ENCODE data around the gene PREX1. TPM values are rescaled to one million over a fixed set of nuclear protein-coding genes. Genes with fewer than 3 reads are reported as not detected.

The PREX1 gene
- total and polyA plus RNA-seq, 2 of the 4 experiments (the other 2 are of a cell fraction), result 0.67 to 0.72 TPM

DNA sequence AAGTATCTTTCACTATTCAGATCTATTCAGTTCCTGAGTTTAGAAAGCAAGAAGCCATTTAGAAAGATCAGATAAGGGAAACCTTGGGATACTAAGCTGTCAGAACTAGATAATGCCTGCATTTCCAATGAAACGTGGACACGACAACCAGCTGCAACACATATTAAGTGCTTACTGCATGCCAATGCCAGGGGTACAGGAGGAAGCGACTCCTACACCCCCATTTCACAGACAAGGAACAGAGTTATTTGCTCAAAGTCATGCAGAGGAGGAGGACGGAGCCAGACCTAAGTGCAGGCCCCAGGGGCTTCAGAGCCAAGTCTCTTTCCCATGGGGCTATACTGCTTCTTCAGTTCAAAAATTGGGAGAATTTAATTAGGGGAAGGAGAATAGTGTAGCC lies 62.4 kb downstream of the PREX1 start:
- TF ChIP-seq, protein P1, sequence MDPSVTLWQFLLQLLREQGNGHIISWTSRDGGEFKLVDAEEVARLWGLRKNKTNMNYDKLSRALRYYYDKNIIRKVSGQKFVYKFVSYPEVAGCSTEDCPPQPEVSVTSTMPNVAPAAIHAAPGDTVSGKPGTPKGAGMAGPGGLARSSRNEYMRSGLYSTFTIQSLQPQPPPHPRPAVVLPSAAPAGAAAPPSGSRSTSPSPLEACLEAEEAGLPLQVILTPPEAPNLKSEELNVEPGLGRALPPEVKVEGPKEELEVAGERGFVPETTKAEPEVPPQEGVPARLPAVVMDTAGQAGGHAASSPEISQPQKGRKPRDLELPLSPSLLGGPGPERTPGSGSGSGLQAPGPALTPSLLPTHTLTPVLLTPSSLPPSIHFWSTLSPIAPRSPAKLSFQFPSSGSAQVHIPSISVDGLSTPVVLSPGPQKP (IDR thresholded peaks at IDR 0.05; ENCODE audit: borderline replicate concordance, low read depth, low read length), result no peak
- TF ChIP-seq CEBPB (IDR thresholded peaks at IDR 0.05; ENCODE audit: low read depth, low read length), result no peak
- TF ChIP-seq CHD1 (IDR thresholded peaks at IDR 0.05; ENCODE audit: low read depth, low read length), result no peak
- TF ChIP-seq MXI1 (IDR thresholded peaks at IDR 0.05; ENCODE audit: borderline replicate concordance, low read depth, low read length), result no peak
- no peak for TF ChIP-seq MAFK (IDR thresholded peaks at IDR 0.05; ENCODE audit: low read depth, low read length)
- TF ChIP-seq RAD21 (IDR thresholded peaks at IDR 0.05; ENCODE audit: low read length), result no peak
- TF ChIP-seq BHLHE40 (IDR thresholded peaks at IDR 0.05; ENCODE audit: low read depth, low read length), result no peak
- TF ChIP-seq RFX5 (IDR thresholded peaks at IDR 0.05; ENCODE audit: low read depth, low read length), result no peak
- TF ChIP-seq POLR2A (IDR thresholded peaks at IDR 0.05; ENCODE audit: low read depth, low read length), result no peak
- no peak for TF ChIP-seq MAZ (IDR thresholded peaks at IDR 0.05; ENCODE audit: borderline replicate concordance, low read depth, low read length)
- TF ChIP-seq, protein P2, sequence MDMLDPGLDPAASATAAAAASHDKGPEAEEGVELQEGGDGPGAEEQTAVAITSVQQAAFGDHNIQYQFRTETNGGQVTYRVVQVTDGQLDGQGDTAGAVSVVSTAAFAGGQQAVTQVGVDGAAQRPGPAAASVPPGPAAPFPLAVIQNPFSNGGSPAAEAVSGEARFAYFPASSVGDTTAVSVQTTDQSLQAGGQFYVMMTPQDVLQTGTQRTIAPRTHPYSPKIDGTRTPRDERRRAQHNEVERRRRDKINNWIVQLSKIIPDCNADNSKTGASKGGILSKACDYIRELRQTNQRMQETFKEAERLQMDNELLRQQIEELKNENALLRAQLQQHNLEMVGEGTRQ (IDR thresholded peaks at IDR 0.05; ENCODE audit: low read depth, low read length), result no peak
- TF ChIP-seq FOS (IDR thresholded peaks at IDR 0.05; ENCODE audit: low read depth, low read length), result no peak
- TF ChIP-seq NFE2L2 (IDR thresholded peaks at IDR 0.05; ENCODE audit: low read depth, low read length), result no peak
- TF ChIP-seq, protein P3, sequence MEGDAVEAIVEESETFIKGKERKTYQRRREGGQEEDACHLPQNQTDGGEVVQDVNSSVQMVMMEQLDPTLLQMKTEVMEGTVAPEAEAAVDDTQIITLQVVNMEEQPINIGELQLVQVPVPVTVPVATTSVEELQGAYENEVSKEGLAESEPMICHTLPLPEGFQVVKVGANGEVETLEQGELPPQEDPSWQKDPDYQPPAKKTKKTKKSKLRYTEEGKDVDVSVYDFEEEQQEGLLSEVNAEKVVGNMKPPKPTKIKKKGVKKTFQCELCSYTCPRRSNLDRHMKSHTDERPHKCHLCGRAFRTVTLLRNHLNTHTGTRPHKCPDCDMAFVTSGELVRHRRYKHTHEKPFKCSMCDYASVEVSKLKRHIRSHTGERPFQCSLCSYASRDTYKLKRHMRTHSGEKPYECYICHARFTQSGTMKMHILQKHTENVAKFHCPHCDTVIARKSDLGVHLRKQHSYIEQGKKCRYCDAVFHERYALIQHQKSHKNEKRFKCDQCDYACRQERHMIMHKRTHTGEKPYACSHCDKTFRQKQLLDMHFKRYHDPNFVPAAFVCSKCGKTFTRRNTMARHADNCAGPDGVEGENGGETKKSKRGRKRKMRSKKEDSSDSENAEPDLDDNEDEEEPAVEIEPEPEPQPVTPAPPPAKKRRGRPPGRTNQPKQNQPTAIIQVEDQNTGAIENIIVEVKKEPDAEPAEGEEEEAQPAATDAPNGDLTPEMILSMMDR (conservative IDR thresholded peaks at IDR 0.05; ENCODE audit: low read depth, low read length), result no peak
- dilution Hi-C loops (cut with HindIII; ENCODE audit: low sequenced_read_pairs, unreplicated experiment), result no loop called here
- ChIA-PET CTCF (interaction anchor here (1.5 kb wide), 1 partner anchor 9 kb away, joined by 4 read pairs; no protein-coding TSS in a partner anchor), POLR2A (ENCODE audit: unreplicated experiment) (no interaction called here)
- H2BK15ac ChIP-seq (ENCODE audit: low read depth, low read length), result no peak overlapping the region
- H3K9ac ChIP-seq (ENCODE audit: low read depth, low read length), result no peak overlapping the region
- no peak overlapping the region for H3K23ac ChIP-seq (ENCODE audit: low read depth, low read length)
- no peaks in the 10 kb centered on the region for H4K20me1 ChIP-seq (ENCODE audit: insufficient read depth, low read length)
- peaks cover 12% of the 10 kb centered on the region; the same call in 1 of the 2 replicates for H3K27me3 ChIP-seq (ENCODE audit: control insufficient read depth, insufficient read depth, low read length)
- H3K18ac ChIP-seq (ENCODE audit: low read depth, low read length), result no peak overlapping the region
- H3K9me3 ChIP-seq (ENCODE audit: control insufficient read depth, insufficient read depth, low read length), result 0 out of 2 replicates have a peak, but pooled peaks cover 3% of the 10 kb centered on the region
- no peak overlapping the region for H3K27ac ChIP-seq (ENCODE audit: insufficient read depth, low read length)
- H2BK5ac ChIP-seq (ENCODE audit: low read depth, low read length, poor library complexity, severe bottlenecking), result no peak overlapping the region
- H3K9me1 ChIP-seq (ENCODE audit: insufficient read depth, low read length), result no peaks in the 10 kb centered on the region
- H2AK5ac ChIP-seq (ENCODE audit: low read depth, low read length), result no peak overlapping the region
- no peak for ATAC-seq (ENCODE audit: low read depth)
- H3K56ac ChIP-seq (ENCODE audit: extremely low read depth, insufficient read depth, low read length), result no peak overlapping the region
- intact Hi-C loops (cut with micrococcal nuclease), result no loop called here
- no peak overlapping the region for H2BK120ac ChIP-seq (ENCODE audit: low read depth, low read length)
- H3K4ac ChIP-seq (ENCODE audit: low read depth, low read length), result no peak overlapping the region
- H3K4me1 ChIP-seq (ENCODE audit: control insufficient read depth, insufficient read depth, low read length), result no peaks in the 10 kb centered on the region
- no peak overlapping the region for H3K4me2 ChIP-seq (ENCODE audit: low read depth, low read length)
- H4K8ac ChIP-seq (ENCODE audit: low read depth in 2 of 2, low read length in 2 of 2), result no peak overlapping the region
- H3K79me1 ChIP-seq (ENCODE audit: low read depth in 1 of 2, low read length in 2 of 2), result no peaks in the 10 kb centered on the region
- H3K4me3 ChIP-seq (ENCODE audit: insufficient read depth, low read depth, low read length), result no peak overlapping the region
- no CpG with 5 or more reads among the region's 4 CpGs for WGBS, 2 experiments (ENCODE audit: extremely low coverage in 2 of 2, insufficient read length in 1 of 2)
- no TSS peak for BruUV-seq (replicated peaks)
- H2AK9ac ChIP-seq (replicated peaks; ENCODE audit: low read depth, low read length, poor library complexity), result no peak overlapping the region
- no peak overlapping the region for H4K5ac ChIP-seq (ENCODE audit: low read depth, low read length)
- DNase-seq, result no peak
- no peak overlapping the region for H3K14ac ChIP-seq (replicated peaks; ENCODE audit: low read depth, low read length)
- H3K36me3 ChIP-seq (ENCODE audit: control insufficient read depth, insufficient read depth, low read length), result no peaks in the 10 kb centered on the region
- H4K91ac ChIP-seq (ENCODE audit: insufficient read depth, low read depth, low read length), result no peak overlapping the region
- H2BK20ac ChIP-seq (ENCODE audit: low read depth, low read length), result no peak overlapping the region
- no peak overlapping the region for H2AFZ ChIP-seq (replicated peaks; ENCODE audit: low read length, poor library complexity)
- in situ Hi-C loops (cut with MboI; ENCODE audit: low sequenced_read_pairs), result no loop called here
